HUES48 (cell line): ENCODE results near the gene ABHD10.
A peak's percentile ranks its signal among the peaks of the same experiment; 100 is the strongest.

Experiments
- H3K27ac ChIP-seq: one replicate; pipeline ENCODE4 v1.7.0; 2013; ENCODE audit warnings: low read depth, low read length, inconsistent platforms
- H3K27me3 ChIP-seq: 2 replicates; pipeline ENCODE4 v1.6.1; 2013; ENCODE audit warnings: mild to moderate bottlenecking, low read length; ENCODE audit not compliant: control insufficient read depth, insufficient read depth
- H3K36me3 ChIP-seq: 2 replicates; pipeline ENCODE4 v1.6.1; 2013; ENCODE audit warnings: low read length; ENCODE audit not compliant: control insufficient read depth, insufficient read depth
- H3K4me1 ChIP-seq: 2 replicates; pipeline ENCODE4 v1.6.1; 2013; ENCODE audit warnings: mild to moderate bottlenecking, low read length; ENCODE audit not compliant: control insufficient read depth, insufficient read depth
- H3K4me3 ChIP-seq: 2 replicates; pipeline ENCODE4 v1.5.1; 2013; ENCODE audit warnings: mild to moderate bottlenecking, low read depth, low read length
- H3K9ac ChIP-seq: 2 replicates; pipeline ENCODE4 v1.6.1; 2013; ENCODE audit warnings: mild to moderate bottlenecking, low read depth, low read length, moderate library complexity
- H3K9me3 ChIP-seq: 2 replicates; pipeline ENCODE4 v1.6.1; 2013; ENCODE audit warnings: low read length; ENCODE audit not compliant: control insufficient read depth, insufficient read depth

ABHD10 gene

DNA sequence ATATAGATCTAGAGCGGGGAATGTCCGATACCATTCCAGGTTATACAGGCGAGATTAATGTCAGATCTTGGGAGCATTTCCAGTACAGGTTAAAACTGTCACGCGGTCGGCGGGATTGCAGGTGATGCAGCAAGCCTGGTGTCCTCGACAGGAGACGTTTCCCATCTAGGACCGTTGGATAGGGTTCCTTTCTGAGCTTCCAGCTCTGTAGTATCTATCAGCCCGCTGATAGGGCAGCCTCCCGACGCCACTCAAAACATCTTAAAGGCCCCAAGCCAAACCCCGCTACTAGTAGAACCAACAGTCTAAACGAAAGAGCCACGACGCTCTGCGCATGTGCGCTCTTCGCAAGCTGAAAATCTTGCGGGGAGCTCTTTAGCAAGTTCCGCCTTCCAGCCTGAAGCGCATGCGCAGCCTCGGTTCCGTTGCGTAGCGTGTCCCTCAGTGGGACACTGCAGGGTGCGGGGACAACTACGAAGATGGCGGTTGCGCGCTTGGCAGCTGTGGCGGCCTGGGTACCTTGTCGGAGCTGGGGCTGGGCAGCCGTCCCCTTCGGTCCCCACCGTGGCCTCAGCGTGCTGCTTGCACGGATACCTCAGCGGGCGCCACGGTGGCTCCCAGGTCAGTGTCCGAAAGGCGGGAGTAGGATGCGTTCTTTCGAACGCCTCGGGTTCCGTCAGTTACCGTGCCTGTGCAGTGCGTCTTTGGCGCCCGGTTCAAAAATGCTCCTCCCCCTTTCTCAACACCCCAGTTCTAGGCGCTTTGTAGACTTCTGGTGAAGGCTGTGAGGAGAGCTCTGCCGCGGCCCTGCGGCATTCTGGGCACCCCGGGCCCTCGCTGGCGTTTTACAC, at the start of gene ABHD10:
ABHD10 (plus strand) TSS at position 444 of the 851 bp plus-strand sequence; CDS start at position 480, 36 bp downstream.
- no peaks in the 10 kb centered on the region for H3K9me3 ChIP-seq
- H3K4me1 ChIP-seq: peaks cover 6% of the 10 kb centered on the region; the same call in 1 of the 2 replicates

DNA sequence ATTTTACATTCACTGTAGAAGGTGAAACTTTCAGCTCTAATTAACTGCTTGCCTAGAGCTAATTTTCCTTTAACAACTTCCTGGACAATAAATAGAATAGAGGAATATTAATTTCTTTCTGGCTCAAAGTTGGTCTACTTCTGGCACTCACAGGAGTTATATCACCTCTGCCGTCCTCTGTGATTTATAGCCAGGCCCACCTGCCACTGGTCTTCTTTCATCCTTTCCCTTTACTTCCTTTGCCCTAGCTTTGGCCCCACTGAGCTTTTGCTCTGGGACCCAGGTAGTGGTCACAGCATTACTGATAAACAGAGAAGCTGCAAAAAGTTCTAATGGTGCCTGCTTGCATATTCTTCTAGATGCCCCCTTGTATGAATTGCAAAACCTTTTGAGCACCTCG, 49.3 kb upstream of the ABHD10 start:
- H3K27me3 ChIP-seq: no peaks in the 10 kb centered on the region; the same call in 1 of the 2 replicates
- H3K27ac ChIP-seq: no peak overlapping the region
- no peak overlapping the region for H3K4me3 ChIP-seq
- H3K36me3 ChIP-seq: no peaks in the 10 kb centered on the region
- H3K4me1 ChIP-seq: 0 out of 2 replicates have a peak, but pooled peaks cover 5% of the 10 kb centered on the region
- H3K9ac ChIP-seq: no peak overlapping the region
- no peaks in the 10 kb centered on the region for H3K9me3 ChIP-seq

More for the DNA sequence above, at the start of gene ABHD10:
- Histone ChIP-seq H3K9ac (peak within 1 kb of the TSS; percentile 82), H3K36me3 (peaks cover 6% of the 10 kb centered on the region; the same call in 1 of the 2 replicates), H3K27me3 (no peaks in the 10 kb centered on the region), H3K4me3 (peak within 1 kb of the TSS; percentile 85), H3K27ac (peak within 1 kb of the TSS; percentile 36)

DNA sequence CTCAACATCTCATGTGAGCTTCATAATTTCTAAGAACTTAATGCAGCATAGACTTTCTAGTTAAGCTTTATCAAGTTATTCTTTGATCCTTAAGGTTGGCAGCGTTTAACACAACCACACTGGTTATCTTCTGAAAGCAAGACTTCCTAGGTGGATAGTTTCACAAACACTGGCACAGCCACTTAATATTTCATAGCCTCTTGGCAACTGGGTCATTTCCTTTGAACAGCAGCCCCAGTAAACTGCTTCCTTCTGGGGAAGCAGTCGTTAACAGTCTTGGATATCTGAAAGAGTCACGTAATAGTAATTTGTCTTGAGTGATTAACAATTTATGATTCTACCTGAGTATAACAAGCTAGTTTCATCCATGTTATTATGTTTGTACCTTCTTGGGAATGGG, 45.9 kb upstream of the ABHD10 start:
- H3K27ac ChIP-seq: no peak overlapping the region
- H3K36me3 ChIP-seq: no peaks in the 10 kb centered on the region

DNA sequence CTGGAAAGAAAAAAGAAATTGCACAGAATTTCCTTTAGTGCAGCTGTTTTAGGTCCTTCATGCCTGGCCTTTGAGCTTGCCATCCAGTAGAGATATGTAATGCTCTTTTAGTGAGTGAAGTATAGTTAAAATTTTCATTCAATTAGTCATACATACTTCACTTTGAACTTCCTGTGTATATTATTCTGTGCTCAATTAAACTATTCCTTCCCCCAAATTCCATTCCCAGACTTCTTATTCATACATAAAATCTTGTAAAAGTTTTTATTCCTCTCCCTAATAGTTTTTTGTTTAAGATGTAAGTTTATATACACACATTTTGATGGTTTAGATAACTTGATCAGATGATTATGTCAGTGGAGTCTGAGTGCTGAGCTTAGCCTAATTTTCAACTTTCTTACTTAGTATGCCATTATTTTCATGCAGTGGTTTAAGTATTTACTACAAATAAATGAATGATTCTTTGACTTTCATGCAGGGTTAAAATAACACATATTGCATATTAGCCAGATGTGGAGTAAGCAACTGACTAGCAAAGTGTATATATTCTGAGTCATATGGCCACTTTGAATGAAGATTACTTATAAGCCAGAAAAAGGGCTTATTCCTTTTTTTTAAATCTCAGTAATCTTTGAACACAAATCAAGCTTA, 42.5 kb upstream of the ABHD10 start:
- Histone ChIP-seq H3K4me3 (no peak overlapping the region), H3K4me1 (no peaks in the 10 kb centered on the region), H3K27me3 (no peaks in the 10 kb centered on the region), H3K36me3 (peaks cover 8% of the 10 kb centered on the region; the same call in 1 of the 2 replicates), H3K27ac (no peak overlapping the region), H3K9ac (no peak overlapping the region), H3K9me3 (no peaks in the 10 kb centered on the region)

More for the DNA sequence above, 45.9 kb upstream of the ABHD10 start:
- H3K4me1 ChIP-seq: no peaks in the 10 kb centered on the region
- H3K4me3 ChIP-seq: no peak overlapping the region
- no peaks in the 10 kb centered on the region for H3K9me3 ChIP-seq
- no peak overlapping the region for H3K9ac ChIP-seq
- H3K27me3 ChIP-seq: no peaks in the 10 kb centered on the region

DNA sequence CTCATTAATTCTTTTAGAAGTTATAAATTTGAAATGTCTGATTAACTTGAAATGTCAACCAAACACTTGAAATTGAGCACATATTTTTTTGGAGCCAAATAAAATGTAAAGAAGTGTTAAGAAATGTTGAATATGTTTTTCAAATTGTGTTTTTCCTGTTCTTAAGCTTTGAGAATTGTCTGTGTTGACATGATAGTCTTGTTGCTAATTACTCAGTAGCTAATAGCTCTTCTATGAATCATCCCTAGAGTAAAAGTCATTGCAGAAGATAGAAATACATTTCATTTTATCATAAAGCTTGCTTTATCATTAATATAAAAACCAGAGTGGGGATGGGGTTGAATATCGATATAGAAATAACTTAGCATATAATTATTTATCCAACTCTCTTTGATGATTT, 41.9 kb upstream of the ABHD10 start:
- Histone ChIP-seq H3K27me3 (no peaks in the 10 kb centered on the region), H3K9me3 (no peaks in the 10 kb centered on the region), H3K4me3 (no peak overlapping the region), H3K9ac (no peak overlapping the region), H3K27ac (no peak overlapping the region), H3K4me1 (no peaks in the 10 kb centered on the region), H3K36me3 (peaks cover 13% of the 10 kb centered on the region; the same call in 1 of the 2 replicates)

DNA sequence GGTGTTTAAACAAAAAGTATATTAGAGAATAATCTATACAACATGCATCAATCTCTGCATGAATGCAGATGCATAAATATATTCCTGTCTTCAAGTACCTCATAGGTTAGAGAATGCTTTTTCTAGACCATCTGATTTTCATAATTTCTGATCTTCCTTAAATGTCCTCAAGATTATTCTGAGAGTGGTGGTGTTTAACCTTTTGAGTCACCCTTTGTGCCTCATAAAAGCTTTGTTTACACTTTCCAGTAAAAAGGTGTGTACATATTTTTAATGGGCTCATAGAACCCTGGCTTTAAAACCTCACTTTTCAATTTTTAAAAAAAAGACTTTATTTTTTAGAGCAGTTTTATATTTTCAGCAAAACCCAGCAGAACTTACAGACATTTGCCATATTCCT, 41.0 kb upstream of the ABHD10 start:
- Histone ChIP-seq H3K27ac (no peak overlapping the region), H3K4me3 (no peak overlapping the region), H3K36me3 (peaks cover 13% of the 10 kb centered on the region; the same call in 1 of the 2 replicates), H3K9me3 (no peaks in the 10 kb centered on the region), H3K9ac (no peak overlapping the region), H3K4me1 (no peaks in the 10 kb centered on the region), H3K27me3 (no peaks in the 10 kb centered on the region)

DNA sequence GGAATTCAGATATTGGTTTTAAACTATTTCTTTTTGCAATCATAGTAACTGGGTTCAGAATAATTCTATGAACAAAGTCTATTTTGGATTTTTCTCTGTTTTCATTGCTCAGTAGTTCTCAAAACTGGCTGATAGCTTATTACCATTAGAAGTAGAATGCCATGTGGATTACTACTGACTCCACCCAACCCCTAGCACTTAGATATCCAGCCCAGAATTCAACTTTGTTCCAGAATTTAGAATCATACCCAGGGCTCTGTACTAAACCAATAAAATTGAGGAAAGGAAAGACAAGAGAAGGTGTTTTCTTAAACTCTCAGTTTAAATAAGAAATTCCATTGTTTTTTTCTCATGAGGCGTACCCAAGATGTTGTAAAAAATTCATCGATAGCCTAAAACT, 39.0 kb upstream of the ABHD10 start:
- peaks cover 13% of the 10 kb centered on the region; the same call in 1 of the 2 replicates for H3K36me3 ChIP-seq
- H3K4me3 ChIP-seq: no peak overlapping the region
- no peak overlapping the region for H3K9ac ChIP-seq
- no peaks in the 10 kb centered on the region for H3K27me3 ChIP-seq
- no peaks in the 10 kb centered on the region for H3K4me1 ChIP-seq
- H3K27ac ChIP-seq: no peak overlapping the region
- no peaks in the 10 kb centered on the region for H3K9me3 ChIP-seq

DNA sequence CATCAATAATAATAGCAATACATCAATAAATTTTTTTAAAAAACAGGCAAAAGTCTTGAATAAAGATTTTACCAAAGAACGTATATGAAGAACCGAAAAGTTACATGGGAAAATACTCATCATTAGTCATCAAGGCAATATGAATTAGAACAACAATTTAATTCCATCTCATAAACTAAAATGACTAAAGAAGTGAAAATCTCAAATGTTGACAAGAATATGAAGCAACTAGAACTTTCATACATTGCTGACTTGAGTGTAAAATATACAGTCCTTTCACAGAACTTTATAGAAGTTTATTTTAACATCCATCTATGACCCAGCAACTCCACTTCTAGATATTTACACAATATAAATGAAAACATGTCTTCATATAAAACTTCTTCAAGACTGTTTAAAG, 35.3 kb upstream of the ABHD10 start:
- Histone ChIP-seq H3K9me3 (no peaks in the 10 kb centered on the region), H3K36me3 (peaks cover 13% of the 10 kb centered on the region; the same call in 1 of the 2 replicates), H3K4me1 (no peaks in the 10 kb centered on the region), H3K27me3 (no peaks in the 10 kb centered on the region), H3K4me3 (no peak overlapping the region), H3K9ac (no peak overlapping the region), H3K27ac (no peak overlapping the region)

DNA sequence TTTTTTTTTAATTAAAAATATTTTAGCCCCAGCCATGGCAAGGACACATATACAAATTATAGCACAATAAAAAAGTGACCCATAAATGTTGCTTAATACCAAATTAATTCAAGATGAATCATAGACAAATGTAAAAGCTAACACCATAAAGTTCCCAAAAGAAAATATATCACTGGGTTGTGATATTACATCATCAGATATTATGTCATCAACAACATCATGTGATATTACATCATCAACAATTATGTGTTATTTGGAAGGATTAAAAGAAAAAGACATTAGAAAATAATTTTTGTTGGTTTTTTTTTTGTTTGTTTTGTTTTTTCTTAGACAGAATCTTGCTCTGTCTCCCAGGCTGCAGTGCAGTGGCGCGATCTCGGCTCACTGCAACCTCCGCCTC, 34.5 kb upstream of the ABHD10 start:
- Histone ChIP-seq H3K36me3 (peaks cover 12% of the 10 kb centered on the region; the same call in 1 of the 2 replicates), H3K4me3 (no peak overlapping the region)

DNA sequence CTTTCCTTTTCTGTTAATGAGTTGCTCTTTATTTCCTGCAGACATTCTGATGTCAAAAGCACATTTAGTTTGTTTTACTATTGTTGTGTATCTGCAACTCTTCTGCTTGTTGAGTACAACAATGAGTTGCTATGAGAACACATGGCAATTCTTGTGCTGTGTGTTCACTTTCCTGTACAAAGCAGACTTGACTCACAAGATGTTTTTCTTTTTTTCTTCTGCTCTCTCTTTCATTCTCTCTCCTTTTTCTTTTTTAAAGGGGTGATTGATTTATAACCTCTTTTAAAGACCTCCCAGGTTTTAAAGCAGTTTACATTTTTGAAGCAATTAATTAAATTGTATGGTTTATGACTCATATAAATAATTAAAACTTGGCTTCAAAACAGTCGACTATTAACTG, 31.6 kb upstream of the ABHD10 start:
- no peak overlapping the region for H3K27ac ChIP-seq
- H3K9me3 ChIP-seq: no peaks in the 10 kb centered on the region
- no peak overlapping the region for H3K4me3 ChIP-seq
- H3K4me1 ChIP-seq: no peaks in the 10 kb centered on the region
- H3K9ac ChIP-seq: no peak overlapping the region
- H3K27me3 ChIP-seq: no peaks in the 10 kb centered on the region
- no peaks in the 10 kb centered on the region for H3K36me3 ChIP-seq

More for the DNA sequence above, 34.5 kb upstream of the ABHD10 start:
- H3K27ac ChIP-seq: no peak overlapping the region
- H3K4me1 ChIP-seq: no peaks in the 10 kb centered on the region
- no peaks in the 10 kb centered on the region for H3K27me3 ChIP-seq
- H3K9me3 ChIP-seq: no peaks in the 10 kb centered on the region
- H3K9ac ChIP-seq: no peak overlapping the region

DNA sequence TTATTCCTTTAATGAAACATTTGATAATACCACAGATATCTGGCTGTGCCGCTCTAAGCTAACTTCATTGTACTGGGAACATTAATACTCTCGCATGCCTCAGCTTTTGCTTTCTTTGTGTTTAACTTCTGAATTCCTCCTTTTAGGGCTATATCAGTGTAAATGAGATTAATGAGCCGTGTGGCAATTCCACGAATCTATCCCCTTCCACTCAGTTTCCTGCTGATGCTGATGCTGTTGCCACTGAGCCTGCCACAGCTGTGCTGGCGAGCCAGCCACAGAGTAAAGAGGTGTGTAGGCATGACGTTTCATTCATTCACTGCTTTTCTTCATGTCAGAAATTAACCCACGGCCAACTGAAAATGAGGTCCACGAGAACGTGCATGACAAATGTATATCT, 30.0 kb upstream of the ABHD10 start:
- no peaks in the 10 kb centered on the region for H3K27me3 ChIP-seq
- peaks cover 4% of the 10 kb centered on the region for H3K4me1 ChIP-seq
- H3K4me3 ChIP-seq: no peak overlapping the region
- H3K9me3 ChIP-seq: no peaks in the 10 kb centered on the region
- H3K36me3 ChIP-seq: no peaks in the 10 kb centered on the region
- no peak overlapping the region for H3K27ac ChIP-seq
- no peak overlapping the region for H3K9ac ChIP-seq
